Measurements from ENCODE around the gene PAX5.

Gene PAX5

GRCh38 chr9:37037503-37038301 lies 3.6 kb upstream of the PAX5 start:
- no peak for DNase-seq (ENCODE audit: low read depth)

GRCh38 chr9:37036776-37037502 lies 2.9 kb upstream of the PAX5 start:
- no peak for DNase-seq (ENCODE audit: low read depth)

- DNase-seq (ENCODE audit: low read depth): no peak
Measured at GRCh38 chr9:37036371-37036775, 2.3 kb upstream of the PAX5 start.

- DNase-seq (ENCODE audit: low read depth): no peak
Measured at GRCh38 chr9:37035648-37036370, 1.7 kb upstream of the PAX5 start.

GRCh38 chr9:37034938-37035647 lies 1.0 kb upstream of the PAX5 start:
- no peak for DNase-seq (ENCODE audit: low read depth)

- no peak for DNase-seq (ENCODE audit: low read depth)
Measured at GRCh38 chr9:37034305-37034937, 353 bp upstream of the PAX5 start.

GRCh38 chr9:37033141-37033540 lies 927 bp downstream of the PAX5 start:
- DNase-seq (ENCODE audit: low read depth): no peak

GRCh38 chr9:37032713-37033112 lies 1.4 kb downstream of the PAX5 start:
- DNase-seq (ENCODE audit: low read depth): no peak

- no peak for DNase-seq (ENCODE audit: low read depth)
Measured at GRCh38 chr9:37031902-37032301, 2.2 kb downstream of the PAX5 start.

- no peak for DNase-seq (ENCODE audit: low read depth)
Measured at GRCh38 chr9:37031081-37031480, 3.0 kb downstream of the PAX5 start.

- no peak for DNase-seq (ENCODE audit: low read depth)
Measured at GRCh38 chr9:37030611-37030939, 3.5 kb downstream of the PAX5 start.

- DNase-seq (ENCODE audit: low read depth): no peak
Measured at GRCh38 chr9:37029776-37030610, 4.1 kb downstream of the PAX5 start.

GRCh38 chr9:37029304-37029775 lies 4.7 kb downstream of the PAX5 start:
- no peak for DNase-seq (ENCODE audit: low read depth)

GRCh38 chr9:37028420-37029031 lies 5.5 kb downstream of the PAX5 start:
- DNase-seq (ENCODE audit: low read depth): no peak

GRCh38 chr9:37027582-37028419 lies 6.3 kb downstream of the PAX5 start:
- DNase-seq (ENCODE audit: low read depth): no peak

GRCh38 chr9:37026931-37027581 lies 7.0 kb downstream of the PAX5 start:
- no peak for DNase-seq (ENCODE audit: low read depth)

- no peak for DNase-seq (ENCODE audit: low read depth)
Measured at GRCh38 chr9:37026113-37026930, 7.7 kb downstream of the PAX5 start.

- DNase-seq (ENCODE audit: low read depth): no peak
Measured at GRCh38 chr9:37025823-37026112, 8.3 kb downstream of the PAX5 start.

All from GM04503 (cell line).